ENCODE results near the gene MYH7.

DNA sequence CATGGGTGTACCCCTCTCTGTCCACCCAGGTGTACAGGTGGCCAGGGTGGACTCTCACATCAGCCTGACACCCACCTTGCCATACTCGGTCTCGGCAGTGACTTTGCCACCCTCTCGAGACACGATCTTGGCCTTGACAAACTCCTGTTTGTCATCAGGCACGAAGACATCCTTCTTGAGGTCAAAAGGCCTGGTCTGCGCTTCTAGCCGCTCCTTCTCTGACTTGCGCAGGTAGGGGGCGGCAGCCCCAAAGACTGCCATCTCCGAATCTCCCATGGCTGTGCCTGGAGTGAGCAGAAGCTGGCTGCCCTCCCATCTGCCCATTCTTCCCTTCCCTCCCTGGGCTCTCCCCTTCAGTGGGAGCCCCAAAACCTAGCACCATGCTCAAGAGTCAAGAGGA, 2.0 kb downstream of the MYH7 start:
- TF ChIP-seq GATA2 (IDR thresholded peaks at IDR 0.05; ENCODE audit: low read depth, low read length) (no peak), GATA3 (IDR thresholded peaks at IDR 0.05; ENCODE audit: low read depth, low read length) (no peak)

All from SH-SY5Y (cell line).